GM12874 (cell line): ENCODE measurements around the gene EMID1.

Experiments used
- TF ChIP-seq, protein P1 (sequence below): IDR thresholded peaks from 2 replicates; pipeline ENCODE4 v1.5.1; 2011; ENCODE audit warnings: low read depth, mild to moderate bottlenecking, control low read depth, low read length, moderate library complexity; ENCODE audit not compliant: insufficient read depth

The EMID1 gene

DNA sequence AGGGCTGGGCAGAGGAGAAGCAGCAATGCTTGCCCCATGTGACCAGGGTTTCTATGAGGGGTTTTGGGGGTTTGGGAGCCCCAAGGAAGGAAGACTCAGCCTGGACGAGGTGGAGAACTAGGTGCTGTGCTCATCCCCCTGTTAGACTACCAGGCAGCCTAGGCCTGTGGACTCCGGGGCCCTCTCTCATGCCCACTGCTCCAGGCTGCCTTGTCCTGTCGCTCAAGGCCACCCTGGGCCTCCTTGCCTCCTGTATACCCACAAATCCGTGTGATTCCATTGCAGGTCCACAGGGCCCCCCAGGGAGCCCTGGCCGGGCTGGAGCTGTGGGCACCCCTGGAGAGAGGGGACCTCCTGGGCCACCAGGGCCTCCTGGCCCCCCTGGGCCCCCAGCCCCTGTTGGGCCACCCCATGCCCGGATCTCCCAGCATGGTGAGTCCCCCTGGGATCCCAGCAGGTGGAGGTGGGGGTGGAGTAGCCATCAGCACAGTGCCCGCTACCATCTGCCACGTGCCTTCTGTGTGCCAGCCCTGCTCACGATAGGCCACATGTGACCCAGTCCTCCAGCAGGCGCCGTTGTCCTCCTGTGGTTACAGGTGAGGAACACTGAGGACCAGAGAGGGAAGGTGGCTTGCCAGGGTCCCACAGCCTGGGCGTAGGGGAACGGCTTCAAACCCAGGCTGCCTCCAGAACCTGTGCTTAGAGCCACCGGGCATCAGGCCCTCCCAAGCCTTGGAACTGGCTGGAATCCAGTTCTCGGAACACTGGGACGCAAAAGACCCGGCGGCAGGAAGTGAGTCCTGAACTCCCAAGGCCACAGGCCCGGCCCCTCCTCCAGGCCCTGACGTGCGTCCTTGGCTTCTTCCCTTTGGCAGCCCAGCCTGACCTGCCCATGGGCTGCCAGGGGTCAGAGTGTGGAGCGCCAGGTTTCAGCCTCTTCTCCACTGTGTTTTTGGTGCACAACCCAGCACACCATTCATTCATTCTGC, 26.6 kb downstream of the EMID1 start:
- TF ChIP-seq, protein P1, sequence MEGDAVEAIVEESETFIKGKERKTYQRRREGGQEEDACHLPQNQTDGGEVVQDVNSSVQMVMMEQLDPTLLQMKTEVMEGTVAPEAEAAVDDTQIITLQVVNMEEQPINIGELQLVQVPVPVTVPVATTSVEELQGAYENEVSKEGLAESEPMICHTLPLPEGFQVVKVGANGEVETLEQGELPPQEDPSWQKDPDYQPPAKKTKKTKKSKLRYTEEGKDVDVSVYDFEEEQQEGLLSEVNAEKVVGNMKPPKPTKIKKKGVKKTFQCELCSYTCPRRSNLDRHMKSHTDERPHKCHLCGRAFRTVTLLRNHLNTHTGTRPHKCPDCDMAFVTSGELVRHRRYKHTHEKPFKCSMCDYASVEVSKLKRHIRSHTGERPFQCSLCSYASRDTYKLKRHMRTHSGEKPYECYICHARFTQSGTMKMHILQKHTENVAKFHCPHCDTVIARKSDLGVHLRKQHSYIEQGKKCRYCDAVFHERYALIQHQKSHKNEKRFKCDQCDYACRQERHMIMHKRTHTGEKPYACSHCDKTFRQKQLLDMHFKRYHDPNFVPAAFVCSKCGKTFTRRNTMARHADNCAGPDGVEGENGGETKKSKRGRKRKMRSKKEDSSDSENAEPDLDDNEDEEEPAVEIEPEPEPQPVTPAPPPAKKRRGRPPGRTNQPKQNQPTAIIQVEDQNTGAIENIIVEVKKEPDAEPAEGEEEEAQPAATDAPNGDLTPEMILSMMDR: no peak

DNA sequence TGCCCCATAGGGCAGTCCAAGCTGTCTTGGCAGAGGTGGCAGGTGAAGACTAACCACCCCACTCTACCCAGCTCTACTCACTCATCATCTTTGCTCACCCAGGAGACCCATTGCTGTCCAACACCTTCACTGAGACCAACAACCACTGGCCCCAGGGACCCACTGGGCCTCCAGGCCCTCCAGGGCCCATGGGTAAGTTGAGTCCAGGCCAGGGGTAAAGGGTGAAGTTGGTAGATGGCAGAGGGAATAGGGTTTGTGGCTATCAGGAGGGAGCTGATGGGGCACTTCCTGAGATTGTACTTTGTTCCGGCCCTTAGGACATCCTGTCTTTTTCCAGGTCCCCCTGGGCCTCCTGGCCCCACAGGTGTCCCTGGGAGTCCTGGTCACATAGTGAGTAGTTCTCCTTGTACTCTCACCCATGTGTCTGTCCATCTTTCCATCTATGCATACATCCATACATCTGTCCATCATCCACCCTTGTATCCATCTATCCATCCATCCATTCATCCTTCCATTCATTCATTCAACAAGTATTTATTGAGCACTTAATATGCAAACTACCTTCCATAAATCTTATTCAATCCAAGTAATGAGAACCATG, 27.7 kb downstream of the EMID1 start:
- TF ChIP-seq, protein P1: no peak

DNA sequence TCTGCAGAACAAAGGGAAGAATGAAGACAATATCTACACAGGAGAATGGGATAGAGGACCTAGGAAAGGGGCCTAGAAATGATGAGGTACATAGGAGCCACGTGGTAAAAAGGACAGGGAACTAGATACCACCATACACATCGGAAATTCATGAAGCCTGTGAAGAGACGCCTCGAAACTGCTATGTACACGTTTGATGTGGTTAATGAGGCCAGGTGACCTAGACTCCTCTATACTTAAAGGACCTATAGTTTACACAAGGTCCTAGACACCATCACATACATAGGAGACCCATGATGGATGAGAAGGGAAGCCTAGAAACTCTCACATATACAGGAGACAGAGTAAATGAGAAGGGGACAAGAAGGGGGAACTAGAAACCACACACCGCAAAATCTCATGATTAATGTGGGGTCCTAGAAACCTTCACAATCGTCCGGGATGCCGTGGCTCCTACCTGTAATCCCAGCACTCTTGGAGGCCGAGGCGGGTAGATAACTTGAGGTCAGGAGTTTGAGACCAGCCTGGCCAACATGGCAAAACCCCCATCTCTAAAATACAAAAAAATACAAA, 38.3 kb downstream of the EMID1 start:
- TF ChIP-seq, protein P1: no peak

DNA sequence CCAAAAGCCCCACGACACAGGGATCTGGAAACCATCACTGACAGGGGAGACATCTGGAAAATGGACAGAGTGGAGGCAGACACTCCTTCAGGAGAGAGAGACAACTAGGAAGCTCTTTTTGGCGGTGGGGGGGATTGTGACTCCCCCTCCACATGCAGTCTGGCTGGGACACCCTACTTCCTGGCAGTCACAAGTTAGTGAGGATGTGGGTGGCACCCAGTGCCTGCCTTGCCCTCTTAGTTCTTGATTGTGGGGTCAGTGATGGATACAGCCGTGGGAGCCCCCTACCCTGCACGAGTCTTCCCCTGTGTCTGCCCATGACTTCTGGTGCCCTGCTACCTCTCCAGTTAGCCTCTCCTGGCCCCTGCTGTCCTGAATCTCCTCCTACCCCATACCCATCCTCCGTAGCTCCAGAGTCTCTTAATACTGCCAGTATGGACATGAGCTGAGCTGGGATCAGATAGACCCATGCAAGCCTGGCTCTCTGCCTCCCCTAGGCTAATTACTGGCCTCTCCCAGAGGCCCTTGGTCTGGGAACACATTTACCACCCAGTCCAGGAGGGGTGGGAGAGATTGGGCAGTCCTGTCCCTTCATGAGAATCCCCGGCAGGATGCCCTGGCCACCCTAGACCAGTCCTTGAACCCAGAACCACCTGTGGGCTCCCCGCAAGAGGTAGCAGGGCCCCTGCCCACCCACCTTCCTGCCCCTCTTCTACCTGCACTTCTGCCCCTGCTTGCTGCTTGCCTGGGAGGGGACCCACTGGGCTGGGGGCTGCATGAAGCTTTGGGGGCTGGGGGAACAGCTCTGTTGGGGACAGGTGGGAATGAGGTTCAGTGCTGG, 39.3 kb downstream of the EMID1 start:
- TF ChIP-seq, protein P1: no peak

DNA sequence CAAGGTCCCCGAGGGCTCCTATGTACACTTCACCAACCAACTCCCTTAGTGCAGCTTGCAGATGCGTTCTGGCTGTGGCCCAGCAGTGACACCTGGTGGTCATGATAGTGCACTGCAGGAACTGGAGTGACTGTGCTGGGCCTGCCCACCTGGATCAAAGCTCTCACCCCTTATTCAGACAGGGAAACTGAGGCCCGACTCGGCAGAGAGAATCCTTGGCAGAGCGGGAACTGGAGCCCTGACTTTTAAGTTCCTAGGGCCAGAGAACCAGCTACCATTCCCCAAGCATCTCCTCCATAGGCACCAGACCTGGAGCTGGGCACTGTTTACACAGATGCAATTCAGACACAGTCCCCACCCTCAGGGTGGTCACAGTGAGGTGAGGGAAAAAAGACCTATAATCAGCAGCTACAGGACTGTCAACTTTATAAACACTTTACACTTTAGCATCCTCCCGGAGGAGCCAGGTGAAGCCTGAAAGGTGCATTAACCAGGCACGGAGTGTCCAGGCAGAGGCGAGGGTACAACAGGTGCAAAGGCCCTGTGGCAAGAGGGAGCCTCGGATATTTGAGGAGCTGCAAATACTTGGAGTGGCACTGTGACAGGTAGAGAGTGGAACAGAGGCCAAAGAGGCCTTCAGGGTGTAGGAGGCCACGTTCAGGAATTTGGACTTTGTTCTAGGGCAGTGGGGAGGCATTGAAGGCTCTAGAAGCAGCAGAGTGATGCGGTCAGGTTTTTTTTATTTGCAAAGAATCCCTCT, 40.1 kb downstream of the EMID1 start:
- TF ChIP-seq, protein P1: peak; percentile 98

DNA sequence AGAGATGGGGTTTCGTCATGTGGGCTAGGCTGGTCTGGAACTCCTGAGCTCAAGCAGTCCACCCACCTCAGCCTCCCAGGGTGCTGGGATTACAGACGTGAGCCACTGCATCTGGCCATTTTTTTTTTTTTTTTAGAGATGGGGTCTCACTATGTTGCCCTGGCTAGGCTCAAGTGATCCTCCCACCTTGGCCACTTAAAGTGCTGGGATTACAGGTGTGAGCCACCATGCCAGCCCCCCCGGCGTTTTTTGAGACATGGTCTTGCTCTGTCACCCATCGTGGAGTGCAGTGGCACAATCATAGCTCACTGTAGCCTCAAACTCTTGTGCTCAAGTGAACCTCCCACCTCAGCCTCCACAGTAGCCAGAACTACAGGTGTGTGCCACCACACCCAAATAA, 45.6 kb downstream of the EMID1 start:
- TF ChIP-seq, protein P1: no peak
